ENCODE measurements around the gene COL4A4.
A peak's percentile ranks its signal among the peaks of the same experiment; 100 is the strongest.

COL4A4 gene

GRCh38 chr2:227160164-227160563, 3.8 kb downstream of the COL4A4 start:
- DNase-seq, result no peak

- no peak for DNase-seq
Measured at GRCh38 chr2:227154986-227155774, 8.8 kb downstream of the COL4A4 start.

GRCh38 chr2:227153758-227154486, 10.1 kb downstream of the COL4A4 start:
- peak; percentile 34 for DNase-seq

- DNase-seq, result no peak
Measured at GRCh38 chr2:227153307-227153706, 10.7 kb downstream of the COL4A4 start.

GRCh38 chr2:227152093-227152766, 11.8 kb downstream of the COL4A4 start:
- peak; percentile 44 for DNase-seq

GRCh38 chr2:227150222-227150936, 13.6 kb downstream of the COL4A4 start:
- no peak for DNase-seq

GRCh38 chr2:227148106-227148505, 15.9 kb downstream of the COL4A4 start:
- DNase-seq, result no peak

GRCh38 chr2:227147023-227147422, 17.0 kb downstream of the COL4A4 start:
- no peak for DNase-seq

GRCh38 chr2:227146456-227146855, 17.5 kb downstream of the COL4A4 start:
- DNase-seq, result no peak

GRCh38 chr2:227143895-227144294, 20.1 kb downstream of the COL4A4 start:
- DNase-seq, result no peak

GRCh38 chr2:227141301-227141700, 22.7 kb downstream of the COL4A4 start:
- no peak for DNase-seq

- no peak for DNase-seq
Measured at GRCh38 chr2:227134591-227134990, 29.4 kb downstream of the COL4A4 start.

GRCh38 chr2:227132986-227133385, 31.0 kb downstream of the COL4A4 start:
- DNase-seq, result no peak

GRCh38 chr2:227130636-227131035, 33.4 kb downstream of the COL4A4 start:
- DNase-seq, result no peak

- DNase-seq, result no peak
Measured at GRCh38 chr2:227127201-227127600, 36.8 kb downstream of the COL4A4 start.

GRCh38 chr2:227125506-227125905, 38.5 kb downstream of the COL4A4 start:
- DNase-seq, result no peak

GRCh38 chr2:227124811-227125210, 39.2 kb downstream of the COL4A4 start:
- DNase-seq, result no peak

GRCh38 chr2:227123697-227124096, 40.3 kb downstream of the COL4A4 start:
- DNase-seq, result no peak

GRCh38 chr2:227118353-227118752, 45.7 kb downstream of the COL4A4 start:
- DNase-seq, result no peak

- no peak for DNase-seq
Measured at GRCh38 chr2:227117852-227118251, 46.2 kb downstream of the COL4A4 start.

- DNase-seq, result no peak
Measured at GRCh38 chr2:227117027-227117426, 47.0 kb downstream of the COL4A4 start.

- no peak for DNase-seq
Measured at GRCh38 chr2:227115761-227116160, 48.2 kb downstream of the COL4A4 start.

Measured in MV-4-11 (cell line).